Mesenchymal stem cell (in vitro differentiated cells and primary cell): ENCODE data around the gene PDE6B.

Source experiments
- DNase-seq: peaks from one replicate; pipeline ENCODE4 v3.0.0-alpha.2; 2013
- H2AFZ ChIP-seq: one replicate; pipeline ENCODE4 v1.6.1; 2013; ENCODE audit warnings: low read depth, mild to moderate bottlenecking, control low read depth, inconsistent platforms, low read length, moderate library complexity
- H2AK5ac ChIP-seq: 2 replicates; pipeline ENCODE4 v1.6.1; 2013; ENCODE audit warnings: low read length, moderate library complexity, mild to moderate bottlenecking, inconsistent platforms; ENCODE audit not compliant: severe bottlenecking
- H2BK120ac ChIP-seq: one replicate; pipeline ENCODE4 v1.6.1; 2013; ENCODE audit warnings: low read depth, mild to moderate bottlenecking, inconsistent platforms, low read length, moderate library complexity
- H2BK12ac ChIP-seq, 2 experiments: one replicate each; pipeline ENCODE4 v1.6.1; 2013; ENCODE audit warnings: inconsistent platforms in 2 of 2, low read length in 2 of 2, mild to moderate bottlenecking in 2 of 2, moderate library complexity in 2 of 2, control low read depth in 1 of 2
- H2BK15ac ChIP-seq: one replicate; pipeline ENCODE4 v1.6.1; 2013; ENCODE audit warnings: mild to moderate bottlenecking, low read depth, inconsistent platforms; ENCODE audit not compliant: poor library complexity, severe bottlenecking
- H2BK5ac ChIP-seq: 2 replicates; pipeline ENCODE4 v1.6.1; 2013; ENCODE audit warnings: low read depth, mild to moderate bottlenecking, low read length, control low read depth, inconsistent platforms; ENCODE audit not compliant: poor library complexity, severe bottlenecking
- H3K14ac ChIP-seq, 2 experiments: one replicate each; pipeline ENCODE4 v1.6.1; 2013; ENCODE audit warnings: inconsistent platforms in 2 of 2, low read length in 2 of 2, control low read depth in 1 of 2, mild to moderate bottlenecking in 1 of 2, moderate library complexity in 1 of 2
- H3K18ac ChIP-seq, 2 experiments: one replicate each; pipeline ENCODE4 v1.6.1; 2013; ENCODE audit warnings: inconsistent platforms in 2 of 2, low read length in 2 of 2, control low read depth in 1 of 2, low read depth in 1 of 2, mild to moderate bottlenecking in 1 of 2
- H3K23ac ChIP-seq, 2 experiments: one replicate each; pipeline ENCODE4 v1.6.1; 2013; ENCODE audit warnings: inconsistent platforms in 2 of 2, low read length in 2 of 2, mild to moderate bottlenecking in 2 of 2, moderate library complexity in 2 of 2, control low read depth in 1 of 2
- H3K27ac ChIP-seq: 2 replicates; pipeline ENCODE4 v1.5.1; 2013; ENCODE audit warnings: mild to moderate bottlenecking, moderate library complexity, low read length, control low read depth, inconsistent platforms; ENCODE audit not compliant: poor library complexity, severe bottlenecking
- H3K27me3 ChIP-seq, 2 experiments: 2 replicates each; pipeline versions ENCODE4 v1.6.1 to v1.7.0; 2013; ENCODE audit warnings: low read length in 2 of 2, mild to moderate bottlenecking in 2 of 2, moderate library complexity in 2 of 2, control low read depth in 1 of 2, inconsistent platforms in 1 of 2; ENCODE audit not compliant: control insufficient read depth in 1 of 2, insufficient read depth in 1 of 2
- H3K36me3 ChIP-seq, 2 experiments: 2 replicates each; pipeline versions ENCODE4 v1.6.1 to v1.7.0; 2013; ENCODE audit warnings: low read length in 2 of 2, control low read depth in 1 of 2, inconsistent platforms in 1 of 2, low read depth in 1 of 2, mild to moderate bottlenecking in 1 of 2; ENCODE audit not compliant: insufficient read depth in 2 of 2, control insufficient read depth in 1 of 2
- H3K4ac ChIP-seq, 2 experiments: one replicate each; pipeline ENCODE4 v1.6.1; 2013; ENCODE audit warnings: inconsistent platforms in 2 of 2, low read length in 2 of 2, mild to moderate bottlenecking in 2 of 2, moderate library complexity in 2 of 2, control low read depth in 1 of 2, low read depth in 1 of 2
- H3K4me1 ChIP-seq: 2 replicates; pipeline ENCODE4 v1.6.1; 2013; ENCODE audit warnings: low read depth, low read length, control low read depth; ENCODE audit not compliant: control insufficient read depth, insufficient read depth
- H3K4me2 ChIP-seq: 2 replicates; pipeline ENCODE4 v1.6.1; 2013; ENCODE audit warnings: low read length, mild to moderate bottlenecking, inconsistent platforms; ENCODE audit not compliant: poor library complexity, severe bottlenecking
- H3K4me3 ChIP-seq, 2 experiments: 2 replicates each; pipeline versions ENCODE4 v1.5.1 to v1.7.0; 2013; ENCODE audit warnings: low read length in 2 of 2, mild to moderate bottlenecking in 2 of 2, control low read depth in 1 of 2, low read depth in 1 of 2; ENCODE audit not compliant: insufficient read depth in 1 of 2
- H3K79me1 ChIP-seq: replicated peaks from 2 replicates; pipeline ENCODE4 v1.6.1; 2013; ENCODE audit warnings: mild to moderate bottlenecking, control low read depth, low read length, inconsistent platforms; ENCODE audit not compliant: poor library complexity, severe bottlenecking
- H3K9ac ChIP-seq: 2 replicates; pipeline ENCODE4 v1.7.0; 2013; ENCODE audit warnings: mild to moderate bottlenecking, low read length, moderate library complexity
- H3K9me3 ChIP-seq: 2 replicates; pipeline ENCODE4 v1.7.0; 2013; ENCODE audit warnings: mild to moderate bottlenecking, low read length; ENCODE audit not compliant: control insufficient read depth
- H4K8ac ChIP-seq: one replicate; pipeline ENCODE4 v1.6.1; 2013; ENCODE audit warnings: inconsistent platforms, mild to moderate bottlenecking, low read length, moderate library complexity
- H4K91ac ChIP-seq: one replicate; pipeline ENCODE4 v1.6.1; 2013; ENCODE audit warnings: mild to moderate bottlenecking, low read length, inconsistent platforms
- WGBS: methylation state at CpG from one replicate; pipeline ENCODE4 v1.1.7; 2013; ENCODE audit warnings: mixed read lengths; 5-methylcytosine and 5-hydroxymethylcytosine counted together

The PDE6B gene

GRCh38 chr4:592825-593520, 32.4 kb upstream of the PDE6B start:
- H3K4me3 ChIP-seq = no peak overlapping the region
- no peak overlapping the region for H3K23ac ChIP-seq
- no peak overlapping the region for H4K91ac ChIP-seq
- peaks cover 0 to 4% of the 10 kb centered on the region in 2 experiments for H3K27me3 ChIP-seq
- no peak overlapping the region for H2BK12ac ChIP-seq
- no peaks in the 10 kb centered on the region for H3K4me1 ChIP-seq
- H3K18ac ChIP-seq = no peak overlapping the region
- no peak overlapping the region for H2AK5ac ChIP-seq
- H2AFZ ChIP-seq = no peak overlapping the region
- no peak overlapping the region for H3K9ac ChIP-seq
- WGBS = 84% methylated on average over 5 of the region's 5 CpGs
- DNase-seq = no peak
- no peaks in the 10 kb centered on the region for H3K36me3 ChIP-seq
- H2BK120ac ChIP-seq = no peak overlapping the region
- H3K4ac ChIP-seq = no peak overlapping the region
- H3K27ac ChIP-seq = no peak overlapping the region
- H2BK15ac ChIP-seq = no peak overlapping the region
- H3K9me3 ChIP-seq = peaks cover 6% of the 10 kb centered on the region
- no peak overlapping the region for H2BK5ac ChIP-seq
- no peak overlapping the region for H3K4me2 ChIP-seq
- H3K14ac ChIP-seq = no peak overlapping the region
- no peak overlapping the region for H4K8ac ChIP-seq
- no peaks in the 10 kb centered on the region for H3K79me1 ChIP-seq

GRCh38 chr4:598925-599324, 26.4 kb upstream of the PDE6B start:
- WGBS = 77% methylated on average over 3 of the region's 3 CpGs
- Histone ChIP-seq H3K9ac (no peak overlapping the region), H4K8ac (no peak overlapping the region), H3K9me3 (no peaks in the 10 kb centered on the region), H2BK5ac (no peak overlapping the region), H3K4me3 (no peak overlapping the region), H2AFZ (no peak overlapping the region), H3K27me3 (peaks cover 19 to 24% of the 10 kb centered on the region in 2 experiments), H3K4ac (no peak overlapping the region), H2AK5ac (no peak overlapping the region), H3K14ac (no peak overlapping the region), H3K36me3 (no peaks in the 10 kb centered on the region), H3K4me1 (no peaks in the 10 kb centered on the region), H2BK12ac (no peak overlapping the region), H3K18ac (no peak overlapping the region), H3K23ac (no peak overlapping the region), H3K79me1 (no peaks in the 10 kb centered on the region), H4K91ac (no peak overlapping the region), H3K27ac (no peak overlapping the region), H2BK120ac (no peak overlapping the region), H2BK15ac (no peak overlapping the region), H3K4me2 (no peak overlapping the region)
- DNase-seq = no peak

- Histone ChIP-seq H4K8ac (no peak overlapping the region), H3K36me3 (no peaks in the 10 kb centered on the region), H3K4me2 (no peak overlapping the region), H3K27me3 (peaks cover 19 to 26% of the 10 kb centered on the region in 2 experiments), H3K4me3 (no peak overlapping the region), H3K14ac (no peak overlapping the region), H2BK120ac (no peak overlapping the region), H4K91ac (no peak overlapping the region), H3K18ac (no peak overlapping the region), H3K9ac (no peak overlapping the region), H2BK15ac (no peak overlapping the region), H3K9me3 (no peaks in the 10 kb centered on the region), H3K4me1 (no peaks in the 10 kb centered on the region), H2AFZ (no peak overlapping the region), H2BK5ac (no peak overlapping the region), H3K27ac (no peak overlapping the region), H2AK5ac (no peak overlapping the region), H3K23ac (no peak overlapping the region), H3K79me1 (no peaks in the 10 kb centered on the region), H3K4ac (no peak overlapping the region), H2BK12ac (no peak overlapping the region)
- DNase-seq = no peak
- 79% methylated on average over 6 of the region's 6 CpGs for whole genome bisulfite sequencing
Measured at GRCh38 chr4:600166-600565, 25.2 kb upstream of the PDE6B start.

GRCh38 chr4:600850-601515, 24.4 kb upstream of the PDE6B start:
- Histone ChIP-seq H3K27me3 (peaks cover 19 to 30% of the 10 kb centered on the region in 2 experiments), H3K18ac (no peak overlapping the region), H4K8ac (no peak overlapping the region), H2BK5ac (no peak overlapping the region), H3K9ac (no peak overlapping the region), H3K27ac (no peak overlapping the region), H3K9me3 (no peaks in the 10 kb centered on the region), H3K23ac (no peak overlapping the region), H3K4me3 (no peak overlapping the region), H4K91ac (no peak overlapping the region), H3K36me3 (no peaks in the 10 kb centered on the region), H3K4me1 (no peaks in the 10 kb centered on the region), H2BK12ac (no peak overlapping the region), H2BK120ac (no peak overlapping the region), H3K79me1 (no peaks in the 10 kb centered on the region), H3K4ac (no peak overlapping the region), H2AFZ (no peak overlapping the region), H3K14ac (no peak overlapping the region), H2BK15ac (no peak overlapping the region), H2AK5ac (no peak overlapping the region), H3K4me2 (no peak overlapping the region)
- WGBS = 72% methylated on average over 9 of the region's 11 CpGs
- no peak for DNase-seq
